Measurements from ENCODE around the gene TMC6.
"Not testable (repeated sequence)": the region's sequence is repeated elsewhere in the genome, so short reads cannot be mapped to it uniquely, and the experiment has no call there.

Gene TMC6

DNA sequence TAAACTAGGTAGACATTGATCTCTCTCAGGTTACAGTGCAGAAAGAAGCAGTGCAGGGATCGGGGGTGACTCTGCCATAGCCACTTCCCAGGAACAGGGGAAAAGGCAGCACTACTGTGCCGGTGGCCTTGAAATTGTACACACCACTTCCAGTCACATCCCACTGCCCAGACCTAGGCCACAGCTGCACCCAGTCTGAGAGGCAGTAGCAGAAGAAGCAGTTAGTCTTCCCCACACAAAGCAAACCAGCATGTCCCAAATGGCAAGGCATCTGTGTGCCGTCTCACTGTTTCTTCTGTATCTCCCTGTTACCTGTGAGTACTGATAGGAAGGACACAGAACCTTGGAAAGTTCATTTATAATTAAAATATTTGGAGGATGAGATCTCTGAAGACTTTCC is 47.0 kb downstream of the TMC6 start:
- TF ChIP-seq, protein P1, sequence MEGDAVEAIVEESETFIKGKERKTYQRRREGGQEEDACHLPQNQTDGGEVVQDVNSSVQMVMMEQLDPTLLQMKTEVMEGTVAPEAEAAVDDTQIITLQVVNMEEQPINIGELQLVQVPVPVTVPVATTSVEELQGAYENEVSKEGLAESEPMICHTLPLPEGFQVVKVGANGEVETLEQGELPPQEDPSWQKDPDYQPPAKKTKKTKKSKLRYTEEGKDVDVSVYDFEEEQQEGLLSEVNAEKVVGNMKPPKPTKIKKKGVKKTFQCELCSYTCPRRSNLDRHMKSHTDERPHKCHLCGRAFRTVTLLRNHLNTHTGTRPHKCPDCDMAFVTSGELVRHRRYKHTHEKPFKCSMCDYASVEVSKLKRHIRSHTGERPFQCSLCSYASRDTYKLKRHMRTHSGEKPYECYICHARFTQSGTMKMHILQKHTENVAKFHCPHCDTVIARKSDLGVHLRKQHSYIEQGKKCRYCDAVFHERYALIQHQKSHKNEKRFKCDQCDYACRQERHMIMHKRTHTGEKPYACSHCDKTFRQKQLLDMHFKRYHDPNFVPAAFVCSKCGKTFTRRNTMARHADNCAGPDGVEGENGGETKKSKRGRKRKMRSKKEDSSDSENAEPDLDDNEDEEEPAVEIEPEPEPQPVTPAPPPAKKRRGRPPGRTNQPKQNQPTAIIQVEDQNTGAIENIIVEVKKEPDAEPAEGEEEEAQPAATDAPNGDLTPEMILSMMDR (IDR thresholded peaks at IDR 0.05; ENCODE audit: borderline replicate concordance, control extremely low read depth, extremely low read depth, insufficient read depth, missing control alignments), result no peak
- in situ Hi-C loops (cut with MboI; ENCODE audit: low sequenced_read_pairs, unreplicated experiment), result no loop called here

DNA sequence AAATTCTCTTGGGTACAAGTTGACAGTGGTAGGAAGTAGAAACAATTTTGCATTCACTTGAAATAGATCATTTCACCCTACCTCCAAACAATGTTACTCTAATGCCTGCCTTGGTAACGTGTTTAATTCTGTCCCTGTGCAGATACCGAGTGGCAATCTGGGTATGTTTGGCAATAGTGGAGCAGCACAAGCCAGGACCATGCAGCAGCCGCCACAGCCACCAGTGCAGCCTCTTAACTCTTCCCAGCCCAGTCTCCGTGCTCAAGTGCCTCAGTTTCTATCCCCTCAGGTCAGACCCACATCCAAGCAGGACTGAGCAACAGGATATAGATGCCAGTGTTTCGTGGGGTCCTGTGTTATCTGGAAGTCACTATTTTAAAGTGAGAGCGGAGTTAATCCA is 49.3 kb downstream of the TMC6 start:
- in situ Hi-C loops (cut with MboI; ENCODE audit: low sequenced_read_pairs, unreplicated experiment), result no loop called here
- TF ChIP-seq, protein P1 (IDR thresholded peaks at IDR 0.05; ENCODE audit: borderline replicate concordance, control extremely low read depth, extremely low read depth, insufficient read depth, missing control alignments), result no peak
- DNase-seq (ENCODE audit: low spot score), result no peak

More for the DNA sequence above, 47.0 kb downstream of the TMC6 start:
- no peak for DNase-seq (ENCODE audit: low spot score)

DNA sequence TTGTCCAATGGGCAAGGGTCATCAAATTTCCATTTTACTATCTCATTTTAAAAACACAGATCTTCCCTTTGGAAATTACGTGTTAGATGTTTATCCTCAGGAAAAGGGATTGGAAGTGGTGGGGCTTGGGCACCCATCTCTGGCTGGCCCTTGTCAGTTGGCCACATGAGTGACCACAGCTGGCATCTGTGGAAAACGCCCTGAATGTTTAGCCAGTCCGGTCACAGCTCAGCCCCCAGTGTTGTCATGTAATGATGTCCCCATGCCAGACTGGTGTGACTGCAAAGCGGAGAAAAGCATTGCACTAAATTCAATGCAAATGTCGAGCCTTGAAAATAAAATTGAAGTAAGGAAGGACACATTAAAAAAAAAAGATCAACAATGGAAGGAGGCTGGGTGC is 53.0 kb downstream of the TMC6 start:
- TF ChIP-seq, protein P1 (IDR thresholded peaks at IDR 0.05; ENCODE audit: borderline replicate concordance, control extremely low read depth, extremely low read depth, insufficient read depth, missing control alignments), result no peak
- in situ Hi-C loops (cut with MboI; ENCODE audit: low sequenced_read_pairs, unreplicated experiment), result no loop called here
- no peak for DNase-seq (ENCODE audit: low spot score)

DNA sequence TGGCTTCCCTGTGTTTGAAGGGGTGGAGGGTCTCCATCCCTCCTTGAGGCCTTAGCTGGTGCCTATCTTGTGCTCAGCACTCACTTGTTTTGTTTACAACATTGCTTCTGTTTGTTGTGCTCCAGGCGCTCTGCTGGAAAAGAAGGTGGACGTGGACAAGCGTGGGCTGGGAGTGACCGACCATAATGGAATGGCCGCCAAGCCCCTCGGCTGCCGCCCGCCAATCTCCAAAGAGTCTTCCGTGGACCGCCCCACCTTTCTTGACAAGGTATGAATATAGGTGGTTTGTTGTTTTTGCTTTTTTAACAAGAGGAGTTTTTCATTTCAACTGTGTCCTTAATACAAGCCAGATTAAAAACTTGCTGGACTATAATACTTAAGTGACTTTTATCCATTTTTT is 53.5 kb downstream of the TMC6 start:
- in situ Hi-C loops (cut with MboI; ENCODE audit: low sequenced_read_pairs, unreplicated experiment), result no loop called here
- DNase-seq (ENCODE audit: low spot score), result no peak
- TF ChIP-seq, protein P1 (IDR thresholded peaks at IDR 0.05; ENCODE audit: borderline replicate concordance, control extremely low read depth, extremely low read depth, insufficient read depth, missing control alignments), result no peak

DNA sequence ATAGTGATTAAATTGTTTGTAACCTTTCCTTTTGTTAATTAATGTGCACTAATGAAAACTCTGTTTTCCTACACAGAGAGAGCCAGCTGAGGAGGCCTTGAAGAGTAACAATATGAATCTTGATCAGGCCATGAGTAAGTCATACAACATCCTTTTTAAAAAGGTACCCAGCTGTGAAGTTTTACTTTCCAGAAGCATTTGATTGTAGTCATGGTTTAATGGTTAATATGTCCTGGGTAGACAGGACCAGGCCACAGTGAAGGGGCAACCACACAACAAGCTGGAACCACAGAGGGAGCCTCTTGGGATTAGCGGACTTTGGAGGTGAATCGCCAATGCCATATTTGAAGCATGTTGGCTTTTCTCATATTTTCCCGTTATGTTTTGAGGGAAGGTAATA is 55.6 kb downstream of the TMC6 start:
- in situ Hi-C loops (cut with MboI; ENCODE audit: low sequenced_read_pairs, unreplicated experiment), result no loop called here
- DNase-seq (ENCODE audit: low spot score), result no peak
- TF ChIP-seq, protein P1 (IDR thresholded peaks at IDR 0.05; ENCODE audit: borderline replicate concordance, control extremely low read depth, extremely low read depth, insufficient read depth, missing control alignments), result no peak

DNA sequence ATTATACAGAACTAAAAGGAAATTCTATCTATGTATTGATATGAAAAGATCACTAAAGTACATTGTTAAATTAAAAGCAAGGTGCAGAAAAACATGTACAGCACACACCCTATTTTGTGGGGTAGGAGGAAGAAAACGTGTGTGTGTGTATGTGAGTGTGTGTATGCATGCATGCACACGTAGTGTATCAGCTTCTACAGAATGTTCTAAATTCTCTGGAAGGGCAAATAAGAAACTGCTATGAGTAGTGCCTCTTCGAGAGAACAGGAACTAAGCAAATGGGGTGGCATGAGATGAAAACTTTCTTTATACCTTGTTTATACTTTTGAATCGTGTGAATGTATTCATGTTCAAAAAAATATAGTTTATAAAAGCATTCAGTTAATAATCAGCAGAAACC is 58.9 kb downstream of the TMC6 start:
- DNase-seq (ENCODE audit: low spot score), result no peak
- TF ChIP-seq, protein P1 (IDR thresholded peaks at IDR 0.05; ENCODE audit: borderline replicate concordance, control extremely low read depth, extremely low read depth, insufficient read depth, missing control alignments), result no peak
- in situ Hi-C loops (cut with MboI; ENCODE audit: low sequenced_read_pairs, unreplicated experiment), result no loop called here

DNA sequence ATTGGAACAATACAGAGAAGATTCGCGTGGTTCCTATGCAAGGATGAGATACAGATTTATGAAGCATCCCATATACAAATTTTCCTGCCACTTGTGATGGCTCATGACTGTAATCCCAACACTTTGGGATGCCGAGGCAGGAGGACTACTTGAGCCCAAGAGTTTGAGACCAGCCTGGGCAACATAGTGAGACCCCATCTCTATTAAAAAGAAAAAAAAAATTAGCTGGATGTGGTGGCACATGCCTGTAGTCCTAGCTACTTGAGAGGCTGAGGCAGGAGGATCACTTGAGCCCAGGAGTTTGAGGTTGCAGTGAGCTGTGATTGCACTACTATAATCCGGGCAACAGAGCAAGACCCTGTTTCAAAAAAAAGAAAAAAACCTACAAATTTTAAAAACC is 61.6 kb downstream of the TMC6 start:
- DNase-seq (ENCODE audit: low spot score); in situ Hi-C loops (cut with MboI; ENCODE audit: low sequenced_read_pairs, unreplicated experiment): not testable (repeated sequence)

Data from GM13976 (cell line).